Measurements from ENCODE around the gene LRSAM1.

DNA sequence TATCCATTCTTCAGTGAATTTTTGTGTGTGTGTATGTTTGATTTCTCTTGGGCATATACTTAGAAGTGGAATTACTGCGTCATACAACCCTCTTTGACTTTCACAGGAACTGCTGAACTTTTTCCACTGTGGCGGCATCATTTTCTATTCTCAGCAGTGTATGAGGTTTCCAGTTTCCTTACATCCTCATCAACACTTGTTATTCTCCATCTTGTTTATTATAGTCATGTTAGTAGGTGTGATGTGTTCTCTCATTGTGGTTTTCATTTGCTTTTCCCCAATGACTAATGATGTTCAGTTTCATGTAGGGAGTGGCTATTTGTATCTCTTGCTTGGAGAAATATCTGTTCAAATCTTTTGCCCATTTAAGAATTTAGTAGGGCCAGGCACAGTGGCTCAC is 24.6 kb upstream of the LRSAM1 start:
- TF ChIP-seq, protein P1, sequence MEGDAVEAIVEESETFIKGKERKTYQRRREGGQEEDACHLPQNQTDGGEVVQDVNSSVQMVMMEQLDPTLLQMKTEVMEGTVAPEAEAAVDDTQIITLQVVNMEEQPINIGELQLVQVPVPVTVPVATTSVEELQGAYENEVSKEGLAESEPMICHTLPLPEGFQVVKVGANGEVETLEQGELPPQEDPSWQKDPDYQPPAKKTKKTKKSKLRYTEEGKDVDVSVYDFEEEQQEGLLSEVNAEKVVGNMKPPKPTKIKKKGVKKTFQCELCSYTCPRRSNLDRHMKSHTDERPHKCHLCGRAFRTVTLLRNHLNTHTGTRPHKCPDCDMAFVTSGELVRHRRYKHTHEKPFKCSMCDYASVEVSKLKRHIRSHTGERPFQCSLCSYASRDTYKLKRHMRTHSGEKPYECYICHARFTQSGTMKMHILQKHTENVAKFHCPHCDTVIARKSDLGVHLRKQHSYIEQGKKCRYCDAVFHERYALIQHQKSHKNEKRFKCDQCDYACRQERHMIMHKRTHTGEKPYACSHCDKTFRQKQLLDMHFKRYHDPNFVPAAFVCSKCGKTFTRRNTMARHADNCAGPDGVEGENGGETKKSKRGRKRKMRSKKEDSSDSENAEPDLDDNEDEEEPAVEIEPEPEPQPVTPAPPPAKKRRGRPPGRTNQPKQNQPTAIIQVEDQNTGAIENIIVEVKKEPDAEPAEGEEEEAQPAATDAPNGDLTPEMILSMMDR (IDR thresholded peaks at IDR 0.05; ENCODE audit: low read length) = no peak
- no peak for TF ChIP-seq EZH2 (optimal IDR thresholded peaks at IDR 0.05; ENCODE audit: low read depth, low read length)

Data from MM.1S (cell line).